ENCODE measurements around the gene RPTOR. TPM values are rescaled to one million over a fixed set of nuclear protein-coding genes. Genes with fewer than 3 reads are reported as not detected.
A peak's percentile ranks its signal among the peaks of the same experiment; 100 is the strongest.

RPTOR gene
- total and polyA plus RNA-seq, 2 experiments from 2014 or later: 13.2 to 37.9 TPM

- H3K27me3 ChIP-seq: no peaks in the 10 kb centered on the region
- DNase-seq (ENCODE audit: low read depth in 1 of 2, low spot score in 1 of 2): no peak
- no peaks in the 10 kb centered on the region for H3K9me3 ChIP-seq (ENCODE audit: low read depth)
- H3K36me3 ChIP-seq: no peaks in the 10 kb centered on the region
- H3K27ac ChIP-seq: no peak overlapping the region
- H3K4me3 ChIP-seq: no peak overlapping the region
- no peak for TF ChIP-seq CTCF (IDR thresholded peaks at IDR 0.05; ENCODE audit: low read depth, low read length)
- peaks cover 17% of the 10 kb centered on the region for H3K4me1 ChIP-seq (ENCODE audit: low read depth)
Observed at GRCh38 chr17:80783486-80783885, 238.8 kb downstream of the RPTOR start.

- no peak for TF ChIP-seq CTCF (IDR thresholded peaks at IDR 0.05; ENCODE audit: low read depth, low read length)
- Histone ChIP-seq H3K36me3 (no peaks in the 10 kb centered on the region), H3K27me3 (no peaks in the 10 kb centered on the region), H3K27ac (no peak overlapping the region), H3K9me3 (ENCODE audit: low read depth) (no peaks in the 10 kb centered on the region), H3K4me1 (ENCODE audit: low read depth) (peaks cover 17% of the 10 kb centered on the region), H3K4me3 (no peak overlapping the region)
- no peak for DNase-seq (ENCODE audit: low read depth in 1 of 2, low spot score in 1 of 2)
Observed at GRCh38 chr17:80783971-80784370, 239.3 kb downstream of the RPTOR start.

DNA sequence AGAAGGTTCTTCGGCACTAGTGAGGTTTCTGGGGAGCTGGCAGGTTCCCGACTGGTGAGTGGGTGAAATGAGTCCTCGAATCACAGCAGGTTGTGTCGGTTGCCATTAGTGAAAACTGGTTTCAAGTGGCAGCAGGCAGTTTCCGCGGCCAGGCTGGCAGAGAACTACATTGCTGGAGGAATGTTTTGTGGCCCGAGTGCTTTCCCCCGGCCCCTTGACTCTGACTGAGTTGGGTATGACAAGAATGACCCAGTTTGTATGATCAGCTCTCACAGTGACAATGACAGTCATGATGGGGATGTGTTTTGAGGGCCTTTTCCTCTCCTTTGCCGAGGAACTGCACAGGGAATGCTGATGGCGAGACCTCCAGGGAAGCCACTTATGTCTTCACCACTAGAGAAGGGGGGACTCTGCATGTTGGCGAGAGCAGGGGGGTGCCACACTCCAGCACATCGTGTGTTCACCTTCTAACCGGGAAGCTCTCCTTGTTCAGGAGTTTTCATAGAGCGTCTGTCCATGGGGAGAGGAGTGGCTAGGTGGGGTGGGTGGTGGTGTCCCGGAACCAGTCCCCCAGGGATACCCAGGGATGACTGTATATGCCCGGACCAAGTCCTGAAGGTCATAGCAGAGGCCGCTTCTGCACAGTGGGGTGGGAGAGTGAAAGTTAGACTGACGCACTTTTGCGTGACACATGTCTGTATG, 241.0 kb downstream of the RPTOR start:
- DNase-seq (ENCODE audit: low read depth in 1 of 2, low spot score in 1 of 2): peak in 1 of 2 donors; percentile 17
- Histone ChIP-seq H3K9me3 (ENCODE audit: low read depth) (no peaks in the 10 kb centered on the region), H3K4me1 (ENCODE audit: low read depth) (peaks cover 17% of the 10 kb centered on the region), H3K27me3 (no peaks in the 10 kb centered on the region), H3K4me3 (no peak overlapping the region), H3K27ac (no peak overlapping the region), H3K36me3 (no peaks in the 10 kb centered on the region)
- TF ChIP-seq CTCF (IDR thresholded peaks at IDR 0.05; ENCODE audit: low read depth, low read length): no peak

DNA sequence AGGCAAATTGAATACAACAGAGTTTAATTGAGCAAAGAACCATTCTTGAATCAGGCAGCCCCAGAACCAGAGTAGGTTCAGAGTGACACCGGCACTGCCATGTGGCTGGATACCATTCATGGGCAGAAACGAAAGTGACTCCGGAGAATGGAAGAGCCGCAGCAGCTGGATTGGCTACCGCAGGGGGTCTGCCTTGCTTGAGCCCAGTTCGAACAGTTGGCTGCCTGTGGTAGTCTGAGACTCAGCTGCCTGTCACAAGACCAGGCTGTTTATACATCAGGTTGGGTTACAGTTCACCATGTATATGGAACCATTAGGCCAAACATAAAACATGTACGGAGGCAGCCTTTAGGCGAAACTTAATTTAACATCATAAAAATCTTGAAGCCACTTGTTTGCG, 241.8 kb downstream of the RPTOR start:
- no peak for TF ChIP-seq CTCF (IDR thresholded peaks at IDR 0.05; ENCODE audit: low read depth, low read length)
- Histone ChIP-seq H3K9me3 (ENCODE audit: low read depth) (no peaks in the 10 kb centered on the region), H3K4me3 (no peak overlapping the region), H3K36me3 (no peaks in the 10 kb centered on the region), H3K27me3 (no peaks in the 10 kb centered on the region), H3K4me1 (ENCODE audit: low read depth) (peaks cover 19% of the 10 kb centered on the region), H3K27ac (no peak overlapping the region)
- DNase-seq (ENCODE audit: low read depth in 1 of 2, low spot score in 1 of 2): no peak

DNA sequence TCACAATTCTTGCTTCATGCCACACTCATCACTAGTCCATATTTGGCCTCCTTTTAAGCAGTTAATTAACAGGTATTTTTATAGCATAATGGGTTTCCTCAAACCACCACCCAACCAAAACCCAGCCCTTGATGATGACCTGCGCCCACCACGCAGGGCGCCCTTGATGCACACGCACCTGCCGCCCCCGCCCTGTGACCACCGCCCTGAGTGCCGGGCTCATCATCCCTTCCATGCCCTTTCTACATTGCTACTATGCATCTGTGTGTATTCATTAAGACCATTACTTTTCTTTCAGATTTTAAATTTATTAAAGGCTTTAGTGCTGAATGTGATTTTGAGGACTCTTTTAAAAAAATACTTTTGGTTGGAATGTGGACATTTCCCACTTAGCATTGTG, 242.2 kb downstream of the RPTOR start:
- H3K27ac ChIP-seq: no peak overlapping the region
- no peak for DNase-seq (ENCODE audit: low read depth in 1 of 2, low spot score in 1 of 2)
- H3K9me3 ChIP-seq (ENCODE audit: low read depth): no peaks in the 10 kb centered on the region
- H3K4me3 ChIP-seq: no peak overlapping the region
- peaks cover 19% of the 10 kb centered on the region for H3K4me1 ChIP-seq (ENCODE audit: low read depth)
- H3K36me3 ChIP-seq: no peaks in the 10 kb centered on the region
- no peaks in the 10 kb centered on the region for H3K27me3 ChIP-seq
- TF ChIP-seq CTCF (IDR thresholded peaks at IDR 0.05; ENCODE audit: low read depth, low read length): no peak

All from cardiac muscle cell (in vitro differentiated cells and primary cell).